Panc1 (cell line): Measurements from ENCODE around the gene GZMM. TPM values are rescaled to one million over a fixed set of nuclear protein-coding genes. Genes with fewer than 3 reads are reported as not detected.

Experiments
- ATAC-seq: fragments of 200-7000 bp; cut with Tn5 transposase; 2 replicates; pipeline ENCODE4 v1.9.1; 2020; ENCODE audit warnings: mild to moderate bottlenecking, moderate library complexity
- BruUV-seq: library from RNA; stranded (reverse); fragments of 400-500 nt; replicated peaks from 2 replicates; lab custom pipeline; 2021; lab: Mats Ljungman, UMichigan
- CTCF ChIA-PET: fragments of 300-600 bp; sonication (Branson Sonifier 250); formaldehyde crosslinking; loops from one replicate; lab custom pipeline; 2022; ENCODE audit warnings: antibody characterized with exemption; lab: Charles Lee
- POLR2A ChIA-PET: fragments of 300-600 bp; sonication (Branson Sonifier 250); formaldehyde crosslinking; loops from one replicate; lab custom pipeline; 2022; ENCODE audit warnings: antibody characterized with exemption; lab: Charles Lee
- DNase-seq: peaks from one replicate; pipeline ENCODE4 v3.0.0-alpha.2; 2010; ENCODE audit warnings: low read depth, low spot score
- H3K27ac ChIP-seq: 2 replicates; pipeline ENCODE4 v1.5.1; 2011; ENCODE audit warnings: mild to moderate bottlenecking, low read length, inconsistent platforms
- H3K27me3 ChIP-seq: fragments of 200-500 bp; sonication (Bioruptor generic); 2 replicates; pipeline ENCODE4 v1.6.0; 2014; ENCODE audit warnings: low read length, inconsistent platforms; ENCODE audit not compliant: control insufficient read depth, insufficient read depth
- H3K36me3 ChIP-seq: fragments of 200-500 bp; sonication (Bioruptor generic); 2 replicates; pipeline ENCODE4 v1.5.1; 2014; ENCODE audit warnings: inconsistent platforms, mild to moderate bottlenecking, low read length, moderate library complexity; ENCODE audit not compliant: control insufficient read depth, insufficient read depth
- H3K4me1 ChIP-seq: 2 replicates; pipeline ENCODE4 v1.5.1; 2011; ENCODE audit warnings: inconsistent platforms, mild to moderate bottlenecking, low read length, moderate library complexity; ENCODE audit not compliant: control insufficient read depth, insufficient read depth
- H3K4me3 ChIP-seq, 2 experiments: 2 replicates each; pipeline ENCODE4 v1.5.1; 2011 to 2012; ENCODE audit warnings: low read depth in 2 of 2, low read length in 2 of 2, mild to moderate bottlenecking in 2 of 2, inconsistent platforms in 1 of 2, moderate library complexity in 1 of 2
- H3K9me3 ChIP-seq: fragments of 200-500 bp; sonication (Bioruptor generic); 2 replicates; pipeline ENCODE4 v1.5.1; 2014; ENCODE audit warnings: low read depth, mild to moderate bottlenecking, inconsistent platforms, low read length, moderate library complexity; ENCODE audit not compliant: control insufficient read depth, insufficient read depth
- CTCF ChIP-seq: fragments of 450-650 bp; IDR thresholded peaks from 2 replicates; pipeline ENCODE4 v1.5.1; 2017; ENCODE audit warnings: mild to moderate bottlenecking
- POLR2AphosphoS5 ChIP-seq: IDR thresholded peaks from 2 replicates; pipeline ENCODE4 v1.6.1; 2012; ENCODE audit warnings: mild to moderate bottlenecking, low read depth, low read length, moderate library complexity
- REST ChIP-seq, 2 experiments: IDR thresholded peaks; 2 replicates each; pipeline ENCODE4 v1.6.1; 2011 to 2012; ENCODE audit warnings: low read depth in 2 of 2, control low read depth in 1 of 2, low read length in 1 of 2, mild to moderate bottlenecking in 1 of 2, moderate library complexity in 1 of 2; ENCODE audit not compliant: insufficient read depth in 1 of 2
- SIN3A ChIP-seq: IDR thresholded peaks from 2 replicates; pipeline ENCODE4 v1.6.1; 2012; ENCODE audit warnings: low read depth, mild to moderate bottlenecking, low read length, moderate library complexity, borderline replicate concordance; ENCODE audit not compliant: insufficient read depth
- TCF7L2 ChIP-seq: IDR thresholded peaks from 2 replicates; pipeline ENCODE4 v1.6.1; 2011; ENCODE audit warnings: mild to moderate bottlenecking, low read depth, low read length, inconsistent platforms
- in situ Hi-C: cut with HindIII; loops from 2 replicates; pipeline ENCODE4 v1.10.0; 2016; ENCODE audit warnings: low sequenced_read_pairs, low pct_unique_long_range_greater_than_20kb
- intact Hi-C: fragments of 100-400 bp; cut with micrococcal nuclease; formaldehyde crosslinking; loops from one replicate; pipeline ENCODE4 v1.10.0; 2022; ENCODE audit not compliant: unreplicated experiment
- total RNA-seq: library from RNA; stranded (reverse); gene quantifications from one replicate; pipeline ENCODE4 v1.2.1, GENCODE V29; 2021; ENCODE audit not compliant: unreplicated experiment

GZMM gene
- total RNA-seq, 1 experiment from 2014 or later, result 0.69 TPM

GRCh38 chr19:566844-567243 lies 23.0 kb downstream of the GZMM start:
- no TSS peak for BruUV-seq
- ATAC-seq (no peak), DNase-seq (no peak)
- POLR2A ChIA-PET, result no interaction called here
- TF ChIP-seq TCF7L2, result no peak
- no peak for TF ChIP-seq POLR2AphosphoS5
- TF ChIP-seq SIN3A, result no peak
- no peak for TF ChIP-seq CTCF
- no peak for TF ChIP-seq REST (IDR thresholded peaks at IDR 0.05; ENCODE audit: insufficient read depth in 1 of 2, low read depth in 2 of 2, low read length in 1 of 2)
- Histone ChIP-seq H3K4me3 (no peak overlapping the region), H3K4me1 (peaks cover 9% of the 10 kb centered on the region), H3K9me3 (no peaks in the 10 kb centered on the region), H3K36me3 (no peaks in the 10 kb centered on the region; the same call in 1 of the 2 replicates), H3K27me3 (no peaks in the 10 kb centered on the region), H3K27ac (no peak overlapping the region)
- in situ Hi-C loops, result no loop called here
- CTCF ChIA-PET, result no interaction called here
- intact Hi-C loops, result no loop called here

GRCh38 chr19:567296-567900 lies 23.5 kb downstream of the GZMM start:
- DNase-seq, result no peak
- no TSS peak for BruUV-seq
- Histone ChIP-seq H3K27me3 (no peaks in the 10 kb centered on the region), H3K4me1 (peaks cover 9% of the 10 kb centered on the region), H3K9me3 (no peaks in the 10 kb centered on the region), H3K4me3 (no peak overlapping the region), H3K27ac (no peak overlapping the region), H3K36me3 (no peaks in the 10 kb centered on the region; the same call in 1 of the 2 replicates)
- ChIA-PET POLR2A (no interaction called here), CTCF (no interaction called here)
- no peak for ATAC-seq
- in situ Hi-C loops, result no loop called here
- intact Hi-C loops, result no loop called here
- no peak for TF ChIP-seq TCF7L2
- no peak for TF ChIP-seq POLR2AphosphoS5
- no peak for TF ChIP-seq CTCF
- TF ChIP-seq SIN3A, result no peak
- TF ChIP-seq REST (IDR thresholded peaks at IDR 0.05; ENCODE audit: insufficient read depth in 1 of 2, low read depth in 2 of 2, low read length in 1 of 2), result no peak
